Keratinocyte (primary cell): ENCODE measurements around the gene ACTN4. TPM values are rescaled to one million over a fixed set of nuclear protein-coding genes. Genes with fewer than 3 reads are reported as not detected.
A peak's percentile ranks its signal among the peaks of the same experiment; 100 is the strongest.

Source experiments
- DNase-seq: peaks from one replicate; pipeline ENCODE4 v3.0.0-alpha.2; 2011; ENCODE audit warnings: low read depth, missing footprints, low spot score
- FAIRE-seq: peaks from 2 replicates; lab custom pipeline; 2011; peaks lifted over from hg19 to GRCh38; lab: Jason Lieb, UNC
- H2AFZ ChIP-seq: 2 replicates; pipeline ENCODE4 v1.6.0; 2012; ENCODE audit warnings: low read length, control low read depth, inconsistent platforms; ENCODE audit not compliant: control insufficient read depth
- H3K27ac ChIP-seq: 2 replicates; pipeline ENCODE4 v1.5.1; 2011; ENCODE audit warnings: low read length; ENCODE audit not compliant: control insufficient read depth, insufficient read depth
- H3K27me3 ChIP-seq: 3 replicates; pipeline ENCODE4 v1.6.0; 2011; ENCODE audit warnings: low read length; ENCODE audit not compliant: control insufficient read depth, insufficient read depth; ENCODE audit errors: extremely low read depth
- H3K36me3 ChIP-seq, 2 experiments: 2 replicates in 1 of 2; 3 replicates in 1 of 2; pipeline ENCODE4 v1.5.1; 2011; ENCODE audit warnings: low read length in 2 of 2, mild to moderate bottlenecking in 1 of 2; ENCODE audit not compliant: control insufficient read depth in 2 of 2, insufficient read depth in 2 of 2; ENCODE audit errors: extremely low read depth in 1 of 2
- H3K4me1 ChIP-seq: 3 replicates; pipeline ENCODE4 v1.5.1; 2011; ENCODE audit warnings: low read length; ENCODE audit not compliant: control insufficient read depth, insufficient read depth; ENCODE audit errors: extremely low read depth
- H3K4me2 ChIP-seq: 3 replicates; pipeline ENCODE4 v1.6.0; 2011; ENCODE audit warnings: low read depth, low read length; ENCODE audit not compliant: control insufficient read depth, insufficient read depth; ENCODE audit errors: extremely low read depth
- H3K4me3 ChIP-seq, 3 experiments: fragments of 200-600 bp in 1 of 3; sonication (generic) in 1 of 3; 2 replicates in 2 of 3; 3 replicates in 1 of 3; pipeline ENCODE4 v1.5.1; 2011 to 2016; ENCODE audit warnings: low read length in 3 of 3, mild to moderate bottlenecking in 3 of 3, control low read depth in 2 of 3, inconsistent platforms in 1 of 3, low read depth in 1 of 3, mixed read lengths in 1 of 3, mixed run types in 1 of 3, moderate library complexity in 1 of 3; ENCODE audit not compliant: control insufficient read depth in 2 of 3, insufficient read depth in 2 of 3; ENCODE audit errors: extremely low read depth in 1 of 3
- H3K79me2 ChIP-seq: 2 replicates; pipeline ENCODE4 v1.6.0; 2012; ENCODE audit warnings: low read length; ENCODE audit not compliant: control insufficient read depth, insufficient read depth
- H3K9ac ChIP-seq: 3 replicates; pipeline ENCODE4 v1.6.0; 2011; ENCODE audit warnings: low read length; ENCODE audit not compliant: control insufficient read depth, insufficient read depth; ENCODE audit errors: extremely low read depth
- H3K9me1 ChIP-seq: 3 replicates; pipeline ENCODE4 v1.6.0; 2011; ENCODE audit warnings: low read length; ENCODE audit not compliant: control insufficient read depth, insufficient read depth; ENCODE audit errors: extremely low read depth
- H3K9me3 ChIP-seq: 2 replicates; pipeline ENCODE4 v1.5.1; 2012; ENCODE audit warnings: low read depth, low read length; ENCODE audit not compliant: control insufficient read depth
- H4K20me1 ChIP-seq: 3 replicates; pipeline ENCODE4 v1.6.0; 2011; ENCODE audit warnings: low read length; ENCODE audit not compliant: control insufficient read depth, insufficient read depth; ENCODE audit errors: extremely low read depth
- CTCF ChIP-seq, 3 experiments: IDR thresholded peaks in 1 of 3; conservative IDR thresholded peaks in 1 of 3; optimal IDR thresholded peaks in 1 of 3; 2 replicates in 2 of 3; 3 replicates in 1 of 3; pipeline versions ENCODE3 to v1.5.1; 2011; ENCODE audit warnings: low read length in 3 of 3, mild to moderate bottlenecking in 3 of 3, moderate library complexity in 2 of 3, control low read depth in 1 of 3, inconsistent platforms in 1 of 3; ENCODE audit not compliant: insufficient read depth in 2 of 3; ENCODE audit errors: extremely low read depth in 1 of 3
- EZH2 ChIP-seq: IDR thresholded peaks from one replicate; pipeline ENCODE4 v1.6.1; 2012; ENCODE audit warnings: inconsistent platforms, mild to moderate bottlenecking, low read length, moderate library complexity
- dilution Hi-C: fragments of 300-500 bp; cut with MboI; formaldehyde crosslinking; loops from one replicate; pipeline ENCODE4 v1.7.0; 2020; ENCODE audit warnings: low sequenced_read_pairs; ENCODE audit not compliant: extremely low pct_ligation_motif_present
- polyA plus RNA-seq, 5 experiments: library from polyadenylated mRNA; depleted of rRNA in 3 of 5; stranded (reverse) in 3 of 5; stranded (forward) in 1 of 5; unstranded in 1 of 5; fragments of >200 nt; gene quantifications; 1 replicate in 1 of 5; 2 replicates in 3 of 5; 3 replicates in 1 of 5; pipeline versions ENCODE4 v1.2.1 to v1.2.3, GENCODE V29; 2011 to 2012; ENCODE audit warnings: missing spikeins in 2 of 5, low read depth in 1 of 5, low replicate concordance in 1 of 5

The ACTN4 gene
- polyA plus RNA-seq, 1 donor (not counting 4 experiments of a cell fraction or from before 2014, with no cell fraction given) = 463 TPM

GRCh38 chr19:38687837-38688378, 40.5 kb downstream of the ACTN4 start:
- H3K79me2 ChIP-seq = peaks cover 80% of the 10 kb centered on the region
- H3K9me3 ChIP-seq = no peaks in the 10 kb centered on the region
- no peaks in the 10 kb centered on the region for H4K20me1 ChIP-seq
- dilution Hi-C loops = no loop called here
- FAIRE-seq (no peak), DNase-seq (no peak)
- no peaks in the 10 kb centered on the region for H3K27me3 ChIP-seq
- H2AFZ ChIP-seq = no peak overlapping the region
- H3K4me3 ChIP-seq = no peak overlapping the region
- H3K9me1 ChIP-seq = no peaks in the 10 kb centered on the region
- TF ChIP-seq EZH2 (no peak), CTCF (optimal IDR thresholded peaks at IDR 0.05 in 1 of 3, IDR thresholded peaks at IDR 0.05 in 1 of 3, conservative IDR thresholded peaks at IDR 0.05 in 1 of 3; ENCODE audit: extremely low read depth in 1 of 3, insufficient read depth in 2 of 3, low read length in 3 of 3) (no peak)
- peak overlapping the region; percentile 60 for H3K9ac ChIP-seq
- peaks cover 13 to 40% of the 10 kb centered on the region in 2 experiments for H3K36me3 ChIP-seq
- no peak overlapping the region for H3K4me2 ChIP-seq
- H3K27ac ChIP-seq = peak overlapping the region; percentile 100
- peaks cover 99% of the 10 kb centered on the region for H3K4me1 ChIP-seq

- H3K4me2 ChIP-seq = no peak overlapping the region
- H3K27me3 ChIP-seq = no peaks in the 10 kb centered on the region
- no peaks in the 10 kb centered on the region for H3K9me1 ChIP-seq
- H3K36me3 ChIP-seq = peaks cover 17 to 43% of the 10 kb centered on the region in 2 experiments
- H3K4me1 ChIP-seq = peaks cover 100% of the 10 kb centered on the region
- H3K9me3 ChIP-seq = no peaks in the 10 kb centered on the region
- no peak for DNase-seq
- no peaks in the 10 kb centered on the region for H4K20me1 ChIP-seq
- dilution Hi-C loops = no loop called here
- TF ChIP-seq CTCF (optimal IDR thresholded peaks at IDR 0.05 in 1 of 3, IDR thresholded peaks at IDR 0.05 in 1 of 3, conservative IDR thresholded peaks at IDR 0.05 in 1 of 3; ENCODE audit: extremely low read depth in 1 of 3, insufficient read depth in 2 of 3, low read length in 3 of 3) = no peak
- TF ChIP-seq EZH2 = no peak
- no peak overlapping the region for H3K4me3 ChIP-seq
- H3K79me2 ChIP-seq = peaks cover 89% of the 10 kb centered on the region
- no peak overlapping the region for H2AFZ ChIP-seq
- no peak overlapping the region for H3K9ac ChIP-seq
- H3K27ac ChIP-seq = peak overlapping the region; percentile 100
- no peak for FAIRE-seq
These were observed 42.7 kb downstream of the ACTN4 start for GRCh38 chr19:38690146-38690545.
